ENCODE data around the gene SULT1C2. TPM values are rescaled to one million over a fixed set of nuclear protein-coding genes. Genes with fewer than 3 reads are reported as not detected.

SULT1C2 gene
- total and polyA plus RNA-seq, 2 of the 13 experiments (the other 11 are each of a cell fraction or from before 2014, with no cell fraction given) = 4.0 to 6.2 TPM

GRCh38 chr2:108239786-108240185, 48.9 kb upstream of the SULT1C2 start, which contains the start of gene SULT1C3:
Gene SULT1C3, plus strand, starts transcription at chr2:108239968. Its CDS starts 7,227 bp downstream, at chr2:108247195.
- no peaks in the 10 kb centered on the region for H3K4me1 ChIP-seq (ENCODE audit: insufficient read depth, low read length)
- in situ Hi-C loops (cut with HindIII; ENCODE audit: extremely low pct_ligation_motif_present, low pct_unique_long_range_greater_than_20kb) (no loop called here), intact Hi-C loops (cut with micrococcal nuclease; ENCODE audit: unreplicated experiment) (no loop called here)
- H3K27me3 ChIP-seq (ENCODE audit: control insufficient read depth in 1 of 2, insufficient read depth in 2 of 2, low read length in 2 of 2) = no peaks in the 10 kb centered on the region
- no peaks in the 10 kb centered on the region for H3K79me2 ChIP-seq (ENCODE audit: insufficient read depth, low read length)
- FAIRE-seq = no peak
- peaks cover 6% of the 10 kb centered on the region; the same call in 1 of the 2 replicates for H3K9me3 ChIP-seq (ENCODE audit: low read length)
- no peak within 1 kb of the TSS for H3K4me3 ChIP-seq (replicated peaks in 1 of 3; ENCODE audit: insufficient read depth in 1 of 3, low read depth in 2 of 3, low read length in 3 of 3)
- H4K20me1 ChIP-seq (ENCODE audit: insufficient read depth, low read length) = no peaks in the 10 kb centered on the region
- CTCF ChIA-PET (ENCODE audit: low intra/inter-chr PET ratio, low total read pairs) = no interaction called here
- H3K36me3 ChIP-seq (replicated peaks in 1 of 2; ENCODE audit: control insufficient read depth in 1 of 2, insufficient read depth in 2 of 2, low read length in 2 of 2) = no peaks in the 10 kb centered on the region
- no peak within 1 kb of the TSS for H3K27ac ChIP-seq (ENCODE audit: extremely low read length, insufficient read depth, low read length)
- no peak for DNase-seq (ENCODE audit: low spot score)
- 0% methylated on average over 2 of the region's 2 CpGs for WGBS (ENCODE audit: low lambda C conversion rate)
- POLR2A ChIA-PET = no interaction called here
- no peak within 1 kb of the TSS for H3K4me2 ChIP-seq (ENCODE audit: low read depth, low read length)
- no peak for ATAC-seq
- H3K9ac ChIP-seq (ENCODE audit: insufficient read depth, low read depth, low read length) = no peak within 1 kb of the TSS
- no peak for TF ChIP-seq ESRRA (CRISPR knock-in tag; IDR thresholded peaks at IDR 0.05; ENCODE audit: low read depth)
- no peak for TF ChIP-seq KLF9 (CRISPR knock-in tag; IDR thresholded peaks at IDR 0.05; ENCODE audit: low read depth)
- TF ChIP-seq JUNB (CRISPR knock-in tag; IDR thresholded peaks at IDR 0.05; ENCODE audit: borderline replicate concordance) = no peak
- TF ChIP-seq NFRKB (IDR thresholded peaks at IDR 0.05) = no peak
- no peak for TF ChIP-seq ZFAT (CRISPR knock-in tag; conservative IDR thresholded peaks at IDR 0.05)
- no peak for TF ChIP-seq ZNF503 (CRISPR knock-in tag; IDR thresholded peaks at IDR 0.05)
- no peak for TF ChIP-seq SAP130 (CRISPR knock-in tag; IDR thresholded peaks at IDR 0.05; ENCODE audit: low read depth)
- TF ChIP-seq ZSCAN31 (CRISPR knock-in tag; IDR thresholded peaks at IDR 0.05; ENCODE audit: low read depth) = no peak
- TF ChIP-seq HCFC1 (IDR thresholded peaks at IDR 0.05; ENCODE audit: low read depth, low read length) = no peak
- no peak for TF ChIP-seq ZMYM2 (CRISPR knock-in tag; IDR thresholded peaks at IDR 0.05)
- TF ChIP-seq ZNF652 (CRISPR knock-in tag; IDR thresholded peaks at IDR 0.05; ENCODE audit: borderline replicate concordance, low read depth) = no peak
- TF ChIP-seq ARHGAP35 (CRISPR knock-in tag; IDR thresholded peaks at IDR 0.05; ENCODE audit: borderline replicate concordance) = no peak
- TF ChIP-seq ATF4 (CRISPR knock-in tag; IDR thresholded peaks at IDR 0.05) = no peak
- no peak for TF ChIP-seq ZKSCAN1 (IDR thresholded peaks at IDR 0.05; ENCODE audit: low read length)
- TF ChIP-seq ZNF124 (CRISPR knock-in tag; IDR thresholded peaks at IDR 0.05) = no peak
- TF ChIP-seq EP300 (IDR thresholded peaks at IDR 0.05; ENCODE audit: low read depth in 2 of 2, low read length in 2 of 2) = no peak
- TF ChIP-seq EP300 (CRISPR knock-in tag; IDR thresholded peaks at IDR 0.05; ENCODE audit: borderline replicate concordance) = no peak
- no peak for TF ChIP-seq MAF1 (CRISPR knock-in tag; IDR thresholded peaks at IDR 0.05; ENCODE audit: borderline replicate concordance)
- TF ChIP-seq PAXIP1 (CRISPR knock-in tag; conservative IDR thresholded peaks at IDR 0.05) = no peak
- no peak for TF ChIP-seq SALL1 (CRISPR knock-in tag; IDR thresholded peaks at IDR 0.05)
- no peak for TF ChIP-seq ZNF678 (CRISPR knock-in tag; IDR thresholded peaks at IDR 0.05)
- H2AFZ ChIP-seq (ENCODE audit: low read length) = no peak within 1 kb of the TSS
- BruUV-seq (replicated peaks) = no TSS peak
